NT2/D1 (cell line): ENCODE measurements around the gene RSL1D1.
"Not testable (repeated sequence)": the region's sequence is repeated elsewhere in the genome, so short reads cannot be mapped to it uniquely, and the experiment has no call there.

Experiments
- DNase-seq: peaks from one replicate; pipeline ENCODE4 v3.0.0-alpha.2; 2011; ENCODE audit warnings: low read depth, low spot score
- H3K27me3 ChIP-seq: 2 replicates; pipeline ENCODE4 v1.6.0; 2011; ENCODE audit warnings: mild to moderate bottlenecking; ENCODE audit not compliant: insufficient read length, insufficient read depth
- H3K36me3 ChIP-seq: 2 replicates; pipeline ENCODE4 v1.6.1; 2011; ENCODE audit warnings: mild to moderate bottlenecking, low read length, mixed read lengths; ENCODE audit not compliant: insufficient read depth, insufficient read length
- H3K4me1 ChIP-seq: 2 replicates; pipeline ENCODE4 v1.5.1; 2011; ENCODE audit not compliant: insufficient read depth, insufficient read length
- H3K4me3 ChIP-seq: 2 replicates; pipeline ENCODE4 v1.5.1; 2011; ENCODE audit warnings: low read depth; ENCODE audit not compliant: insufficient read length
- H3K9ac ChIP-seq: 2 replicates; pipeline ENCODE4 v1.6.0; 2011; ENCODE audit warnings: low read depth; ENCODE audit not compliant: insufficient read length
- H3K9me3 ChIP-seq: 2 replicates; pipeline ENCODE4 v1.5.1; 2011; ENCODE audit warnings: mild to moderate bottlenecking, low read length; ENCODE audit not compliant: insufficient read depth
- SUZ12 ChIP-seq: IDR thresholded peaks from 2 replicates; pipeline ENCODE4 v1.6.1; 2011; ENCODE audit not compliant: insufficient read length, insufficient read depth; ENCODE audit errors: extremely low read depth
- YY1 ChIP-seq: IDR thresholded peaks from 2 replicates; pipeline ENCODE4 v1.6.1; 2011; ENCODE audit not compliant: insufficient read length, insufficient read depth
- ZNF274 ChIP-seq: IDR thresholded peaks from 2 replicates; pipeline ENCODE4 v1.6.1; 2011; ENCODE audit warnings: mild to moderate bottlenecking, low read depth, low read length

Gene RSL1D1

GRCh38 chr16:11792410-11793241 is 58.7 kb downstream of the RSL1D1 start:
- Histone ChIP-seq H3K9ac (no peak overlapping the region), H3K4me3 (no peak overlapping the region)

GRCh38 chr16:11791144-11791828 is 60.1 kb downstream of the RSL1D1 start:
- Histone ChIP-seq H3K27me3 (no peaks in the 10 kb centered on the region), H3K36me3 (peaks cover 47% of the 10 kb centered on the region), H3K4me1 (peaks cover 5% of the 10 kb centered on the region), H3K4me3 (no peak overlapping the region), H3K9ac (no peak overlapping the region), H3K9me3 (no peaks in the 10 kb centered on the region)
- no peak for DNase-seq
- TF ChIP-seq ZNF274 = no peak
- TF ChIP-seq YY1 = no peak
- TF ChIP-seq SUZ12 = no peak

More at GRCh38 chr16:11792410-11793241, 58.7 kb downstream of the RSL1D1 start:
- TF ChIP-seq SUZ12 = no peak
- TF ChIP-seq ZNF274 = no peak
- no peak for TF ChIP-seq YY1
- H3K9me3 ChIP-seq = no peaks in the 10 kb centered on the region
- no peaks in the 10 kb centered on the region for H3K27me3 ChIP-seq
- DNase-seq = no peak
- H3K36me3 ChIP-seq = peaks cover 47% of the 10 kb centered on the region
- peaks cover 5% of the 10 kb centered on the region for H3K4me1 ChIP-seq

DNA sequence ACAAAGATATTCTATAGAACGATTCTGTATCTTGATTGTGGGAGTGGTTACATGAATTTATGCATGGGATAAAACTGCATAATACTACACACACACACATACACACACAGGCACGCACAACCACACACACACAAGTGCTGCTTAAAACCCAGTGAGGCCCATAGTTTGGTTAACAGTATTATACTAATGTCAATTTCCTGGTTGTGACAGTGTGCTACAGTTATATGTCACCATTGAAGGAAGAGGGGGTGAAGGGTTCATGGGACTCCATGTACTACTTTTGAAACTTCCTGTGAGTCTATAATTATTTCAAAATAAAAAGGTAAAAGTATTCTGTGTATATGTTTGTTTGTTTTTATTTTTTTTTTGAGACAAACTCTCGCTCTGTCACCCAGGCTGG is 62.4 kb downstream of the RSL1D1 start:
- Histone ChIP-seq H3K27me3 (no peaks in the 10 kb centered on the region), H3K36me3 (peaks cover 28% of the 10 kb centered on the region), H3K9me3 (no peaks in the 10 kb centered on the region), H3K4me1 (peaks cover 5% of the 10 kb centered on the region), H3K9ac (no peak overlapping the region), H3K4me3 (no peak overlapping the region)
- TF ChIP-seq YY1 (no peak), ZNF274 (no peak), SUZ12 (no peak)
- DNase-seq = no peak

- H3K4me1 ChIP-seq, H3K9me3 ChIP-seq, H3K9ac ChIP-seq, H3K27me3 ChIP-seq, H3K4me3 ChIP-seq, DNase-seq: not testable (repeated sequence)
- peaks cover 28% of the 10 kb centered on the region for H3K36me3 ChIP-seq
Measured at GRCh38 chr16:11784980-11785599, 66.3 kb downstream of the RSL1D1 start.

DNA sequence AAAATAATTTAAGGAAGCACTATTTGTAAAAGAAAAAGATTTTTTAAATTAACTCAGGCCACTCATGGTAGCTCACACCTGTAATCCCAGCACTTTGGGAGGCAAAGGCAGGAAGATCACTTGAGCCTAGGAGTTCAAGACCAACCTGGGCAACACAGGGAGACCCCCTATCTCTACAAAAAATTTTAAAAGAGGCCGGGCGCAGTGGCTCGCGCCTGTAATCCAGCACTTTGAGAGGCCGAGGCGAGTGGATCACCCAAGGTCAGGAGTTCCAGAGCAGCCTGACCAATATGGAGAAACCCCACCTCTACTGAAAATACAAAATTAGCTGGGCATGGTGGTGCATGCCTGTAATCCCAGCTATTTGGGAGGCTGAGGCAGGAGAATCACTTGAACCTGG is 67.0 kb downstream of the RSL1D1 start:
- H3K4me3 ChIP-seq, DNase-seq, H3K4me1 ChIP-seq, H3K9ac ChIP-seq, H3K9me3 ChIP-seq, H3K27me3 ChIP-seq: not testable (repeated sequence)
- H3K36me3 ChIP-seq = peaks cover 27% of the 10 kb centered on the region

- H3K4me3 ChIP-seq = no peak overlapping the region
- H3K4me1 ChIP-seq = peaks cover 5% of the 10 kb centered on the region
- no peak overlapping the region for H3K9ac ChIP-seq
- H3K27me3 ChIP-seq = no peaks in the 10 kb centered on the region
- TF ChIP-seq YY1 = no peak
- no peak for TF ChIP-seq ZNF274
- no peak for TF ChIP-seq SUZ12
- no peaks in the 10 kb centered on the region for H3K9me3 ChIP-seq
- peaks cover 29% of the 10 kb centered on the region for H3K36me3 ChIP-seq
- DNase-seq = no peak
Measured at GRCh38 chr16:11784038-11784369, 67.3 kb downstream of the RSL1D1 start.
